WI38 (cell line): ENCODE measurements around the gene C1orf198.
"Not testable (repeated sequence)": the region's sequence is repeated elsewhere in the genome, so short reads cannot be mapped to it uniquely, and the experiment has no call there.

Experiments
- H3K4me3 ChIP-seq: 2 replicates; pipeline ENCODE4 v1.5.1; 2011; ENCODE audit warnings: low read depth, mild to moderate bottlenecking, control low read depth, low read length
- CTCF ChIP-seq: IDR thresholded peaks from 2 replicates; pipeline ENCODE4 v1.5.1; 2012; ENCODE audit warnings: low read depth, mild to moderate bottlenecking, control low read depth, low read length

C1orf198 gene

GRCh38 chr1:230854423-230854822, 13.9 kb downstream of the C1orf198 start:
- TF ChIP-seq CTCF = no peak
- no peak overlapping the region for H3K4me3 ChIP-seq

GRCh38 chr1:230853731-230854130, 14.6 kb downstream of the C1orf198 start:
- H3K4me3 ChIP-seq = no peak overlapping the region
- no peak for TF ChIP-seq CTCF

- no peak overlapping the region for H3K4me3 ChIP-seq
- TF ChIP-seq CTCF = no peak
These were observed 15.4 kb downstream of the C1orf198 start for GRCh38 chr1:230852959-230853358.

- H3K4me3 ChIP-seq = no peak overlapping the region
- no peak for TF ChIP-seq CTCF
These were observed 17.0 kb downstream of the C1orf198 start for GRCh38 chr1:230851291-230851691.

GRCh38 chr1:230850547-230850946, 17.8 kb downstream of the C1orf198 start:
- H3K4me3 ChIP-seq = no peak overlapping the region
- no peak for TF ChIP-seq CTCF

- TF ChIP-seq CTCF = no peak
- no peak overlapping the region for H3K4me3 ChIP-seq
These were observed 18.7 kb downstream of the C1orf198 start for GRCh38 chr1:230849451-230850224.

- TF ChIP-seq CTCF = no peak
- no peak overlapping the region for H3K4me3 ChIP-seq
These were observed 20.1 kb downstream of the C1orf198 start for GRCh38 chr1:230848235-230848634.

GRCh38 chr1:230845184-230845583, 23.1 kb downstream of the C1orf198 start:
- not testable (repeated sequence) for H3K4me3 ChIP-seq
